GM12878 (cell line): Measurements from ENCODE around the gene ARHGAP45. TPM values are rescaled to one million over a fixed set of nuclear protein-coding genes. Genes with fewer than 3 reads are reported as not detected.

Experiments used
- ATAC-seq: fragments of 200-7000 bp; cut with Tn5 transposase; 3 replicates; pipeline ENCODE4 v1.9.1; 2020; ENCODE audit warnings: mild to moderate bottlenecking, moderate library complexity
- BruUV-seq: library from RNA; stranded (reverse); fragments of 400-500 nt; replicated peaks from 2 replicates; lab custom pipeline; 2021; lab: Mats Ljungman, UMichigan
- CTCF ChIA-PET: fragments of 300-600 bp; sonication (Branson Sonifier 250); formaldehyde crosslinking; extraction: SDS; loops from one replicate; lab custom pipeline; 2021; ENCODE audit warnings: inconsistent platforms; lab: Yijun Ruan, JAX
- POLR2A ChIA-PET: fragments of 350-600 bp; formaldehyde crosslinking; extraction: SDS; loops from one replicate; lab custom pipeline; 2021; ENCODE audit warnings: inconsistent platforms; lab: Charles Lee
- RAD21 ChIA-PET: fragments of 300-600 bp; sonication (Branson Sonifier 250); formaldehyde crosslinking; loops from one replicate; lab custom pipeline; 2023; ENCODE audit warnings: antibody characterized with exemption; ENCODE audit not compliant: unreplicated experiment; lab: Charles Lee
- SMC1A ChIA-PET: fragments of 300-600 bp; sonication (Branson Sonifier 250); formaldehyde crosslinking; loops from one replicate; lab custom pipeline; 2023; ENCODE audit not compliant: unreplicated experiment, uncharacterized antibody; lab: Charles Lee
- DNase-seq: peaks from one replicate; pipeline ENCODE4 v3.0.0-alpha.2; 2011; ENCODE audit warnings: low read depth, low spot score
- FAIRE-seq: peaks from 3 replicates; lab custom pipeline; 2011; peaks lifted over from hg19 to GRCh38; lab: Jason Lieb, UNC
- H2AFZ ChIP-seq: 2 replicates; pipeline ENCODE4 v1.6.0; 2011; ENCODE audit warnings: low read depth, low read length, control low read depth; ENCODE audit not compliant: control insufficient read depth
- H3K27ac ChIP-seq: 2 replicates; pipeline ENCODE4 v1.5.1; 2011; ENCODE audit warnings: control low read depth; ENCODE audit not compliant: control insufficient read depth, insufficient read depth
- H3K27me3 ChIP-seq, 2 experiments: replicated peaks in 1 of 2; 2 replicates each; pipeline versions ENCODE4 v1.6.0 to v1.6.1; 2011; ENCODE audit warnings: low read length in 1 of 2; ENCODE audit not compliant: control insufficient read depth in 2 of 2, insufficient read depth in 2 of 2
- H3K36me3 ChIP-seq, 2 experiments: 2 replicates each; pipeline ENCODE4 v1.5.1; 2011; ENCODE audit warnings: low read length in 1 of 2; ENCODE audit not compliant: control insufficient read depth in 2 of 2, insufficient read depth in 2 of 2
- H3K4me1 ChIP-seq: 2 replicates; pipeline ENCODE4 v1.6.1; 2011; ENCODE audit warnings: mild to moderate bottlenecking, low read length, moderate library complexity, mixed read lengths; ENCODE audit not compliant: control insufficient read depth, insufficient read depth
- H3K4me2 ChIP-seq: 2 replicates; pipeline ENCODE4 v1.6.0; 2011; ENCODE audit warnings: control low read depth; ENCODE audit not compliant: control insufficient read depth, insufficient read depth
- H3K4me3 ChIP-seq: fragments of 200-600 bp; sonication (generic); 2 replicates; pipeline ENCODE4 v1.5.1; 2016
- H3K79me2 ChIP-seq: 2 replicates; pipeline ENCODE4 v1.6.0; 2011; ENCODE audit warnings: low read length; ENCODE audit not compliant: control insufficient read depth, insufficient read depth
- H3K9ac ChIP-seq: 2 replicates; pipeline ENCODE4 v1.8.0; 2011; ENCODE audit warnings: low read length, control low read depth, mixed read lengths; ENCODE audit not compliant: control insufficient read depth, insufficient read depth
- H3K9me3 ChIP-seq: replicated peaks from 3 replicates; pipeline ENCODE4 v1.5.1; 2011; ENCODE audit warnings: mild to moderate bottlenecking, low read length; ENCODE audit not compliant: control insufficient read depth, insufficient read depth
- H4K20me1 ChIP-seq: 2 replicates; pipeline ENCODE4 v1.6.0; 2011; ENCODE audit not compliant: control insufficient read depth, insufficient read depth
- BACH1 ChIP-seq: fragments of 450-650 bp; IDR thresholded peaks from 2 replicates; pipeline ENCODE4 v1.6.1; 2017; ENCODE audit warnings: mild to moderate bottlenecking, borderline replicate concordance
- CBFB ChIP-seq: IDR thresholded peaks from 2 replicates; pipeline ENCODE4 v1.6.1; 2016; ENCODE audit warnings: antibody characterized with exemption, low read depth
- CEBPB ChIP-seq, 2 experiments: fragments of 150-350 bp in 1 of 2; IDR thresholded peaks; 2 replicates each; pipeline ENCODE4 v1.6.1; 2012 to 2014; ENCODE audit warnings: low read depth in 2 of 2, low read length in 2 of 2, borderline replicate concordance in 1 of 2, inconsistent platforms in 1 of 2
- E4F1 ChIP-seq: fragments of 450-650 bp; IDR thresholded peaks from 2 replicates; pipeline ENCODE4 v1.6.1; 2018; ENCODE audit warnings: borderline replicate concordance, mild to moderate bottlenecking; ENCODE audit not compliant: partially characterized antibody
- IKZF2 ChIP-seq, 2 experiments: fragments of 450-650 bp; IDR thresholded peaks; 2 replicates each; pipeline ENCODE4 v1.6.1; 2017; ENCODE audit warnings: mild to moderate bottlenecking in 2 of 2, moderate library complexity in 2 of 2
- KAT2A ChIP-seq: conservative IDR thresholded peaks from 2 replicates; pipeline ENCODE4 v1.6.1; 2011; ENCODE audit warnings: low read depth, low read length; ENCODE audit not compliant: control insufficient read depth
- LARP7 ChIP-seq: fragments of 450-650 bp; IDR thresholded peaks from 2 replicates; pipeline ENCODE4 v1.6.1; 2017; ENCODE audit warnings: mild to moderate bottlenecking
- MTA2 ChIP-seq: fragments of 450-650 bp; IDR thresholded peaks from 2 replicates; pipeline ENCODE4 v1.6.1; 2016; ENCODE audit warnings: low read depth, mild to moderate bottlenecking, moderate library complexity
- NR2C1 ChIP-seq: fragments of 450-650 bp; IDR thresholded peaks from 2 replicates; pipeline ENCODE4 v1.6.1; 2017; ENCODE audit warnings: antibody characterized with exemption, mild to moderate bottlenecking, moderate library complexity
- PBX3 ChIP-seq: IDR thresholded peaks from 2 replicates; pipeline ENCODE4 v1.6.1; 2011; ENCODE audit warnings: mild to moderate bottlenecking, low read depth, low read length, moderate library complexity; ENCODE audit not compliant: insufficient replicate concordance
- SMAD5 ChIP-seq: IDR thresholded peaks from 2 replicates; pipeline ENCODE4 v1.6.1; 2016; ENCODE audit warnings: antibody characterized with exemption, low read depth
- YBX1 ChIP-seq: fragments of 450-650 bp; IDR thresholded peaks from 2 replicates; pipeline ENCODE4 v1.6.1; 2016; ENCODE audit warnings: antibody characterized with exemption
- ZBTB4 ChIP-seq: fragments of 450-650 bp; formaldehyde crosslinking; IDR thresholded peaks from 2 replicates; pipeline ENCODE4 v1.4.0; 2022; ENCODE audit warnings: mild to moderate bottlenecking, moderate library complexity
- ZZZ3 ChIP-seq: IDR thresholded peaks from 2 replicates; pipeline ENCODE4 v1.6.1; 2011; ENCODE audit warnings: low read depth; ENCODE audit not compliant: control insufficient read depth, insufficient read length
- WGBS: methylation state at CpG from one replicate; pipeline ENCODE4 v1.1.6; 2016; ENCODE audit warnings: low lambda C conversion rate; ENCODE audit not compliant: insufficient replicate concordance, insufficient coverage; ENCODE audit errors: missing lambda C conversion rate; 5-methylcytosine and 5-hydroxymethylcytosine counted together
- in situ Hi-C: fragments of 300-500 bp; cut with MboI; formaldehyde crosslinking; loops from 9 replicates; pipeline ENCODE4 v1.14.3; 2018; ENCODE audit warnings: mixed read lengths
- intact Hi-C: fragments of 100-400 bp; cut with micrococcal nuclease; formaldehyde crosslinking; loops from one replicate; pipeline ENCODE4 v1.14.2; 2022; ENCODE audit not compliant: unreplicated experiment
- polyA plus RNA-seq, 11 experiments: library from polyadenylated mRNA; depleted of rRNA in 4 of 11; unstranded in 6 of 11; stranded (reverse) in 5 of 11; fragments of >200 nt; fragmentation: Nextera tagmentation in 4 of 11; fragmentation: Illumina TruSeq in 1 of 11; extraction: Ambion mirVana in 4 of 11; extraction: Trizol in 1 of 11; gene quantifications; 1 replicate in 1 of 11; 2 replicates in 10 of 11; pipeline versions ENCODE4 v1.2.1 to v1.2.3, GENCODE V29; 2011 to 2016; ENCODE audit warnings: inconsistent platforms in 2 of 11, missing spikeins in 2 of 11, low read depth in 1 of 11
- total RNA-seq, 4 experiments: library from RNA; depleted of rRNA in 3 of 4; stranded (reverse); fragments of >200 nt in 3 of 4; fragmentation: Illumina TruSeq in 1 of 4; extraction: Trizol in 1 of 4; gene quantifications; 2 replicates each; pipeline versions ENCODE4 v1.2.1 to v1.2.3, GENCODE V29; 2013 to 2021

Gene ARHGAP45
- total and polyA plus RNA-seq, 10 of the 15 experiments (the other 5 are each of a cell fraction or from before 2014, with no cell fraction given): 1.4 to 151 (median 59.9) TPM

- TF ChIP-seq CEBPB (IDR thresholded peaks at IDR 0.05; ENCODE audit: borderline replicate concordance in 1 of 2, low read depth in 2 of 2, low read length in 2 of 2): no peak
- no peak for TF ChIP-seq MTA2
- TF ChIP-seq SMAD5: no peak
Observed at GRCh38 chr19:1125601-1126467, 58.9 kb downstream of the ARHGAP45 start (continued).

GRCh38 chr19:1126984-1127760 is 60.2 kb downstream of the ARHGAP45 start:
- no peak overlapping the region for H3K27ac ChIP-seq
- intact Hi-C loops: no loop called here
- no TSS peak for BruUV-seq
- no peak overlapping the region for H3K4me3 ChIP-seq
- peaks cover 3 to 33% of the 10 kb centered on the region in 2 experiments for H3K36me3 ChIP-seq
- SMC1A ChIA-PET: no interaction called here
- H3K9ac ChIP-seq: no peak overlapping the region
- no peaks in the 10 kb centered on the region; the same call in 1 of the 2 replicates for H4K20me1 ChIP-seq
- RAD21 ChIA-PET: no interaction called here
- CTCF ChIA-PET: no interaction called here
- no peaks in the 10 kb centered on the region for H3K27me3 ChIP-seq
- WGBS: 90% methylated on average over 27 of the region's 33 CpGs
- peaks cover 30% of the 10 kb centered on the region for H3K79me2 ChIP-seq
- FAIRE-seq: no peak
- no peak overlapping the region for H3K4me2 ChIP-seq
- H2AFZ ChIP-seq: no peak overlapping the region
- ATAC-seq: no peak
- no peak for DNase-seq
- in situ Hi-C loops: no loop called here
- H3K4me1 ChIP-seq: peaks cover 12% of the 10 kb centered on the region
- H3K9me3 ChIP-seq: no peaks in the 10 kb centered on the region
- POLR2A ChIA-PET: no interaction called here
- TF ChIP-seq IKZF2 (IDR thresholded peaks at IDR 0.05): no peak
- TF ChIP-seq BACH1: no peak
- no peak for TF ChIP-seq ZBTB4 (CRISPR knock-in tag)
- TF ChIP-seq CBFB: no peak
- TF ChIP-seq KAT2A: no peak
- TF ChIP-seq LARP7: no peak
- no peak for TF ChIP-seq PBX3
- TF ChIP-seq NR2C1: no peak
- no peak for TF ChIP-seq YBX1
- no peak for TF ChIP-seq ZZZ3
- TF ChIP-seq E4F1: no peak
